GM12878 (cell line): Measurements from ENCODE around the gene CHCHD1. TPM values are rescaled to one million over a fixed set of nuclear protein-coding genes. Genes with fewer than 3 reads are reported as not detected.

Experiments
- ATAC-seq: fragments of 200-7000 bp; cut with Tn5 transposase; 3 replicates; pipeline ENCODE4 v1.9.1; 2020; ENCODE audit warnings: mild to moderate bottlenecking, moderate library complexity
- BruUV-seq: library from RNA; stranded (reverse); fragments of 400-500 nt; replicated peaks from 2 replicates; lab custom pipeline; 2021; lab: Mats Ljungman, UMichigan
- CTCF ChIA-PET: fragments of 300-600 bp; sonication (Branson Sonifier 250); formaldehyde crosslinking; extraction: SDS; loops from one replicate; lab custom pipeline; 2021; ENCODE audit warnings: inconsistent platforms; lab: Yijun Ruan, JAX
- POLR2A ChIA-PET: fragments of 350-600 bp; formaldehyde crosslinking; extraction: SDS; loops from one replicate; lab custom pipeline; 2021; ENCODE audit warnings: inconsistent platforms; lab: Charles Lee
- RAD21 ChIA-PET: fragments of 300-600 bp; sonication (Branson Sonifier 250); formaldehyde crosslinking; loops from one replicate; lab custom pipeline; 2023; ENCODE audit warnings: antibody characterized with exemption; ENCODE audit not compliant: unreplicated experiment; lab: Charles Lee
- SMC1A ChIA-PET: fragments of 300-600 bp; sonication (Branson Sonifier 250); formaldehyde crosslinking; loops from one replicate; lab custom pipeline; 2023; ENCODE audit not compliant: unreplicated experiment, uncharacterized antibody; lab: Charles Lee
- DNase-seq: peaks from one replicate; pipeline ENCODE4 v3.0.0-alpha.2; 2011; ENCODE audit warnings: low read depth, low spot score
- FAIRE-seq: peaks from 3 replicates; lab custom pipeline; 2011; peaks lifted over from hg19 to GRCh38; lab: Jason Lieb, UNC
- H2AFZ ChIP-seq: 2 replicates; pipeline ENCODE4 v1.6.0; 2011; ENCODE audit warnings: low read depth, low read length, control low read depth; ENCODE audit not compliant: control insufficient read depth
- H3K27ac ChIP-seq: 2 replicates; pipeline ENCODE4 v1.5.1; 2011; ENCODE audit warnings: control low read depth; ENCODE audit not compliant: control insufficient read depth, insufficient read depth
- H3K27me3 ChIP-seq, 2 experiments: replicated peaks in 1 of 2; 2 replicates each; pipeline versions ENCODE4 v1.6.0 to v1.6.1; 2011; ENCODE audit warnings: low read length in 1 of 2; ENCODE audit not compliant: control insufficient read depth in 2 of 2, insufficient read depth in 2 of 2
- H3K36me3 ChIP-seq, 2 experiments: 2 replicates each; pipeline ENCODE4 v1.5.1; 2011; ENCODE audit warnings: low read length in 1 of 2; ENCODE audit not compliant: control insufficient read depth in 2 of 2, insufficient read depth in 2 of 2
- H3K4me1 ChIP-seq: 2 replicates; pipeline ENCODE4 v1.6.1; 2011; ENCODE audit warnings: mild to moderate bottlenecking, low read length, moderate library complexity, mixed read lengths; ENCODE audit not compliant: control insufficient read depth, insufficient read depth
- H3K4me2 ChIP-seq: 2 replicates; pipeline ENCODE4 v1.6.0; 2011; ENCODE audit warnings: control low read depth; ENCODE audit not compliant: control insufficient read depth, insufficient read depth
- H3K4me3 ChIP-seq: fragments of 200-600 bp; sonication (generic); 2 replicates; pipeline ENCODE4 v1.5.1; 2016
- H3K79me2 ChIP-seq: 2 replicates; pipeline ENCODE4 v1.6.0; 2011; ENCODE audit warnings: low read length; ENCODE audit not compliant: control insufficient read depth, insufficient read depth
- H3K9ac ChIP-seq: 2 replicates; pipeline ENCODE4 v1.8.0; 2011; ENCODE audit warnings: low read length, control low read depth, mixed read lengths; ENCODE audit not compliant: control insufficient read depth, insufficient read depth
- H3K9me3 ChIP-seq: replicated peaks from 3 replicates; pipeline ENCODE4 v1.5.1; 2011; ENCODE audit warnings: mild to moderate bottlenecking, low read length; ENCODE audit not compliant: control insufficient read depth, insufficient read depth
- H4K20me1 ChIP-seq: 2 replicates; pipeline ENCODE4 v1.6.0; 2011; ENCODE audit not compliant: control insufficient read depth, insufficient read depth
- ASH2L ChIP-seq: fragments of 300-600, 200-600 bp; sonication (generic); IDR thresholded peaks from 2 replicates; pipeline ENCODE4 v1.6.1; 2017; ENCODE audit warnings: low read depth, mild to moderate bottlenecking, borderline replicate concordance
- EZH2 ChIP-seq: IDR thresholded peaks from 2 replicates; pipeline ENCODE4 v1.6.1; 2012; ENCODE audit warnings: low read depth, mild to moderate bottlenecking, control low read depth, inconsistent platforms, low read length, borderline replicate concordance; ENCODE audit not compliant: control insufficient read depth
- HDAC2 ChIP-seq: fragments of 200-600 bp; sonication (generic); IDR thresholded peaks from 2 replicates; pipeline ENCODE4 v1.6.1; 2017
- KLF5 ChIP-seq: fragments of 450-650 bp; IDR thresholded peaks from 2 replicates; pipeline ENCODE4 v1.6.1; 2014; ENCODE audit warnings: mild to moderate bottlenecking; ENCODE audit not compliant: partially characterized antibody
- LARP7 ChIP-seq: fragments of 450-650 bp; IDR thresholded peaks from 2 replicates; pipeline ENCODE4 v1.6.1; 2017; ENCODE audit warnings: mild to moderate bottlenecking
- MTA3 ChIP-seq: IDR thresholded peaks from 2 replicates; pipeline ENCODE4 v1.6.1; 2012; ENCODE audit warnings: low read length, inconsistent platforms, borderline replicate concordance
- MXI1 ChIP-seq: fragments of 150-350 bp; IDR thresholded peaks from 2 replicates; pipeline ENCODE4 v1.6.1; 2011; ENCODE audit warnings: low read depth, mild to moderate bottlenecking, inconsistent platforms, low read length, improper control_type of control experiment
- PML ChIP-seq: IDR thresholded peaks from 2 replicates; pipeline ENCODE4 v1.6.1; 2012; ENCODE audit warnings: low read length, inconsistent platforms
- SREBF1 ChIP-seq: IDR thresholded peaks from 2 replicates; pipeline ENCODE4 v1.6.1; 2012; ENCODE audit warnings: mild to moderate bottlenecking, low read length
- TAF1 ChIP-seq: IDR thresholded peaks from 2 replicates; pipeline ENCODE4 v1.6.1; 2011; ENCODE audit warnings: mild to moderate bottlenecking, low read depth, low read length, borderline replicate concordance
- WRNIP1 ChIP-seq: IDR thresholded peaks from 2 replicates; pipeline ENCODE4 v1.6.1; 2011; ENCODE audit warnings: low read depth, low read length, improper control_type of control experiment, borderline replicate concordance
- WGBS: methylation state at CpG from one replicate; pipeline ENCODE4 v1.1.6; 2016; ENCODE audit warnings: low lambda C conversion rate; ENCODE audit not compliant: insufficient replicate concordance, insufficient coverage; ENCODE audit errors: missing lambda C conversion rate; 5-methylcytosine and 5-hydroxymethylcytosine counted together
- in situ Hi-C: fragments of 300-500 bp; cut with MboI; formaldehyde crosslinking; loops from 9 replicates; pipeline ENCODE4 v1.14.3; 2018; ENCODE audit warnings: mixed read lengths
- intact Hi-C: fragments of 100-400 bp; cut with micrococcal nuclease; formaldehyde crosslinking; loops from one replicate; pipeline ENCODE4 v1.14.2; 2022; ENCODE audit not compliant: unreplicated experiment
- polyA plus RNA-seq, 11 experiments: library from polyadenylated mRNA; depleted of rRNA in 4 of 11; unstranded in 6 of 11; stranded (reverse) in 5 of 11; fragments of >200 nt; fragmentation: Nextera tagmentation in 4 of 11; fragmentation: Illumina TruSeq in 1 of 11; extraction: Ambion mirVana in 4 of 11; extraction: Trizol in 1 of 11; gene quantifications; 1 replicate in 1 of 11; 2 replicates in 10 of 11; pipeline versions ENCODE4 v1.2.1 to v1.2.3, GENCODE V29; 2011 to 2016; ENCODE audit warnings: inconsistent platforms in 2 of 11, missing spikeins in 2 of 11, low read depth in 1 of 11
- total RNA-seq, 4 experiments: library from RNA; depleted of rRNA in 3 of 4; stranded (reverse); fragments of >200 nt in 3 of 4; fragmentation: Illumina TruSeq in 1 of 4; extraction: Trizol in 1 of 4; gene quantifications; 2 replicates each; pipeline versions ENCODE4 v1.2.1 to v1.2.3, GENCODE V29; 2013 to 2021
- TF ChIP-seq, protein P1 (sequence below): IDR thresholded peaks from 2 replicates; pipeline ENCODE4 v1.6.1; 2012; ENCODE audit warnings: mild to moderate bottlenecking, low read depth, low read length
- TF ChIP-seq, protein P2 (sequence below): IDR thresholded peaks from 2 replicates; pipeline ENCODE4 v1.6.1; 2011; ENCODE audit warnings: borderline replicate concordance, low read depth, mild to moderate bottlenecking, moderate library complexity, mixed read lengths, low read length; ENCODE audit not compliant: insufficient read depth; ENCODE audit errors: extremely low read length
- TF ChIP-seq, protein P3 (sequence below): fragments of 450-650 bp; IDR thresholded peaks from 2 replicates; pipeline ENCODE4 v1.6.1; 2016; ENCODE audit warnings: mild to moderate bottlenecking

CHCHD1 gene
- total and polyA plus RNA-seq, 10 of the 15 experiments (the other 5 are each of a cell fraction or from before 2014, with no cell fraction given), result 35.0 to 132 (median 70.0) TPM

DNA sequence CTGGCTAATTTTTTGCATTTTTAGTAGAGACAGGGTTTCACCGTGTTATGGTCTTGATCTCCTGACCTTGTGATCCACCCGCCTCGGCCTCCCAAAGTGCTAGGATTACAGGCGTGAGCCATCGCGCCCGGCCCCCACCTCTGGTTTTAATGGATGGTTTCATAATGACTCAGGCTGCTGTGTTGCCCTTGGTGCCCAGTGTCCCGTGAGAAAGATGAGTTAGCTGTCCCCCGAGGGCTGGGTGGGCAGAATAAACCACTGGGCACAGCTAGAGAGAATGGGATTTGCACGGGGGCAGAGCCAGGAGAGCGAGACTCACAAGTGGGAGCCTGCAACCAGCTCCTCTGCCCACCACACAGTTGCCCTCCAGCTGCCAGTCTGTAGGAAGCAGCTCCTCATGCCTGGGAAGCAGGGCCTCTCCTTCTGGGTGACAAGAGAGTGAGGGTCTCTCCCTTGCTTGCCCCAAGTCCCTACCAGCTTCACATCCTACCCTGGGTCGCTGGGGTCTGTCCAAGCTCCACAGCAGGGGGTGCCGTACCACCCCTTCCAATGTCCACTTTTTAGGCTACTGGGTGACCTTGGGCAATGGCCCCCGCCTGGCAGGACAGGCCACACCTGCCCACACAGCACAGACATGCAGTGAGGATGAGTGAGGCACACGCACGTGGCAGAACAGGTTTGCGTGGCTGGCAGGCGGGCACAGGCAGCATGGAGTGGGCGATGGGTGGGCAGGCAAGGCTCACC lies 45.7 kb downstream of the CHCHD1 start:
- no TSS peak for BruUV-seq
- RAD21 ChIA-PET, result interaction anchor here (0.6 kb wide), 1 partner anchor 203 kb away, joined by 3 read pairs; no protein-coding TSS in a partner anchor
- POLR2A ChIA-PET, result interaction anchor here (1.0 kb wide), 1 partner anchor 11 kb away, joined by 3 read pairs; no protein-coding TSS in a partner anchor
- Histone ChIP-seq H3K36me3 (peaks cover 2% of the 10 kb centered on the region in 2 experiments; a peak in 2 of 4 replicates), H3K4me2 (no peak overlapping the region), H3K27me3 (no peaks in the 10 kb centered on the region), H3K9me3 (no peaks in the 10 kb centered on the region), H4K20me1 (no peaks in the 10 kb centered on the region), H2AFZ (no peak overlapping the region), H3K27ac (no peak overlapping the region), H3K9ac (no peak overlapping the region), H3K4me3 (no peak overlapping the region), H3K79me2 (no peaks in the 10 kb centered on the region), H3K4me1 (no peaks in the 10 kb centered on the region)
- FAIRE-seq (no peak), ATAC-seq (no peak; the same call in 2 of the 3 replicates), DNase-seq (no peak)
- 57% methylated on average over 19 of the region's 19 CpGs for WGBS
- intact Hi-C loops (no loop called here), in situ Hi-C loops (no loop called here)
- CTCF ChIA-PET, result interaction anchor here (1.2 kb wide), 1 partner anchor 13 kb away, joined by 4 read pairs; no protein-coding TSS in a partner anchor
- SMC1A ChIA-PET, result no interaction called here
- TF ChIP-seq EZH2 (no peak), WRNIP1 (no peak), TAF1 (no peak), SREBF1 (no peak), ASH2L (no peak), PML (no peak), MXI1 (no peak), HDAC2 (no peak), LARP7 (no peak), MTA3 (no peak), KLF5 (no peak)
- TF ChIP-seq, protein P1, sequence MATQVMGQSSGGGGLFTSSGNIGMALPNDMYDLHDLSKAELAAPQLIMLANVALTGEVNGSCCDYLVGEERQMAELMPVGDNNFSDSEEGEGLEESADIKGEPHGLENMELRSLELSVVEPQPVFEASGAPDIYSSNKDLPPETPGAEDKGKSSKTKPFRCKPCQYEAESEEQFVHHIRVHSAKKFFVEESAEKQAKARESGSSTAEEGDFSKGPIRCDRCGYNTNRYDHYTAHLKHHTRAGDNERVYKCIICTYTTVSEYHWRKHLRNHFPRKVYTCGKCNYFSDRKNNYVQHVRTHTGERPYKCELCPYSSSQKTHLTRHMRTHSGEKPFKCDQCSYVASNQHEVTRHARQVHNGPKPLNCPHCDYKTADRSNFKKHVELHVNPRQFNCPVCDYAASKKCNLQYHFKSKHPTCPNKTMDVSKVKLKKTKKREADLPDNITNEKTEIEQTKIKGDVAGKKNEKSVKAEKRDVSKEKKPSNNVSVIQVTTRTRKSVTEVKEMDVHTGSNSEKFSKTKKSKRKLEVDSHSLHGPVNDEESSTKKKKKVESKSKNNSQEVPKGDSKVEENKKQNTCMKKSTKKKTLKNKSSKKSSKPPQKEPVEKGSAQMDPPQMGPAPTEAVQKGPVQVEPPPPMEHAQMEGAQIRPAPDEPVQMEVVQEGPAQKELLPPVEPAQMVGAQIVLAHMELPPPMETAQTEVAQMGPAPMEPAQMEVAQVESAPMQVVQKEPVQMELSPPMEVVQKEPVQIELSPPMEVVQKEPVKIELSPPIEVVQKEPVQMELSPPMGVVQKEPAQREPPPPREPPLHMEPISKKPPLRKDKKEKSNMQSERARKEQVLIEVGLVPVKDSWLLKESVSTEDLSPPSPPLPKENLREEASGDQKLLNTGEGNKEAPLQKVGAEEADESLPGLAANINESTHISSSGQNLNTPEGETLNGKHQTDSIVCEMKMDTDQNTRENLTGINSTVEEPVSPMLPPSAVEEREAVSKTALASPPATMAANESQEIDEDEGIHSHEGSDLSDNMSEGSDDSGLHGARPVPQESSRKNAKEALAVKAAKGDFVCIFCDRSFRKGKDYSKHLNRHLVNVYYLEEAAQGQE, result no peak
- TF ChIP-seq, protein P2, sequence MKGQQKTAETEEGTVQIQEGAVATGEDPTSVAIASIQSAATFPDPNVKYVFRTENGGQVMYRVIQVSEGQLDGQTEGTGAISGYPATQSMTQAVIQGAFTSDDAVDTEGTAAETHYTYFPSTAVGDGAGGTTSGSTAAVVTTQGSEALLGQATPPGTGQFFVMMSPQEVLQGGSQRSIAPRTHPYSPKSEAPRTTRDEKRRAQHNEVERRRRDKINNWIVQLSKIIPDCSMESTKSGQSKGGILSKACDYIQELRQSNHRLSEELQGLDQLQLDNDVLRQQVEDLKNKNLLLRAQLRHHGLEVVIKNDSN, result no peak
- TF ChIP-seq, protein P3, sequence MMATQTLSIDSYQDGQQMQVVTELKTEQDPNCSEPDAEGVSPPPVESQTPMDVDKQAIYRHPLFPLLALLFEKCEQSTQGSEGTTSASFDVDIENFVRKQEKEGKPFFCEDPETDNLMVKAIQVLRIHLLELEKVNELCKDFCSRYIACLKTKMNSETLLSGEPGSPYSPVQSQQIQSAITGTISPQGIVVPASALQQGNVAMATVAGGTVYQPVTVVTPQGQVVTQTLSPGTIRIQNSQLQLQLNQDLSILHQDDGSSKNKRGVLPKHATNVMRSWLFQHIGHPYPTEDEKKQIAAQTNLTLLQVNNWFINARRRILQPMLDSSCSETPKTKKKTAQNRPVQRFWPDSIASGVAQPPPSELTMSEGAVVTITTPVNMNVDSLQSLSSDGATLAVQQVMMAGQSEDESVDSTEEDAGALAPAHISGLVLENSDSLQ, result no peak
